Tibial nerve (tissue), 4 donors: Measurements from ENCODE around the gene CAPZA1.

Source experiments
- CTCF ChIP-seq, 5 experiments: fragments of 200-600 bp in 3 of 5; fragments of 450-650 bp in 2 of 5; sonication (generic) in 3 of 5; IDR thresholded peaks; one replicate each; pipeline ENCODE4 v1.5.1; 2016 to 2019; ENCODE audit warnings: antibody characterized with exemption in 5 of 5, mild to moderate bottlenecking in 3 of 5, moderate library complexity in 2 of 5
- EP300 ChIP-seq, 2 donors: sonication (generic); formaldehyde crosslinking; IDR thresholded peaks; one replicate each; pipeline ENCODE4 v1.6.1; 2017; ENCODE audit warnings: antibody characterized with exemption in 2 of 2, mild to moderate bottlenecking in 1 of 2
- POLR2A ChIP-seq, 2 donors: fragments of 450-650 bp; IDR thresholded peaks; one replicate each; pipeline ENCODE4 v1.6.1; 2017; ENCODE audit warnings: antibody characterized with exemption in 2 of 2, mild to moderate bottlenecking in 2 of 2, moderate library complexity in 2 of 2

- TF ChIP-seq CTCF (IDR thresholded peaks at IDR 0.05) (no peak), EP300 (IDR thresholded peaks at IDR 0.05) (no peak), POLR2A (IDR thresholded peaks at IDR 0.05) (no peak)
These were observed 46.2 kb downstream of the CAPZA1 start for GRCh38 chr1:112665857-112666256.
